Hepatocyte (in vitro differentiated cells): ENCODE measurements around the gene PNMA8C.

Source experiments
- CTCF ChIP-seq: fragments of 200-600 bp; sonication (generic); IDR thresholded peaks from 2 replicates; pipeline ENCODE4 v1.5.1; 2016; ENCODE audit warnings: antibody characterized with exemption, mild to moderate bottlenecking; ENCODE audit not compliant: poor library complexity
- EZH2 ChIP-seq: fragments of 200-600 bp; sonication (generic); IDR thresholded peaks from 2 replicates; pipeline ENCODE4 v1.6.1; 2016; ENCODE audit warnings: antibody characterized with exemption, mild to moderate bottlenecking, borderline replicate concordance
- EZH2phosphoT487 ChIP-seq: fragments of 200-600 bp; sonication (generic); IDR thresholded peaks from one replicate; pipeline ENCODE4 v1.6.1; 2018; ENCODE audit warnings: antibody characterized with exemption, mild to moderate bottlenecking, low read depth, moderate library complexity; ENCODE audit not compliant: unreplicated experiment, severe bottlenecking

- TF ChIP-seq CTCF (no peak), EZH2phosphoT487 (no peak), EZH2 (no peak)
Observed at GRCh38 chr19:46441866-46442265, 13.1 kb upstream of the PNMA8C start.
